DMS114 treated with DMSO at 0.1 percent for 48 hours (cell line): Measurements from ENCODE around the gene LSM7.

Experiments used
- DNase-seq: peaks from one replicate; lab custom pipeline; 2025; ENCODE audit not compliant: unreplicated experiment; lab: John Stamatoyannopoulos, UW

The LSM7 gene

GRCh38 chr19:2305452-2306280 is 22.7 kb downstream of the LSM7 start:
- no peak for DNase-seq

DNA sequence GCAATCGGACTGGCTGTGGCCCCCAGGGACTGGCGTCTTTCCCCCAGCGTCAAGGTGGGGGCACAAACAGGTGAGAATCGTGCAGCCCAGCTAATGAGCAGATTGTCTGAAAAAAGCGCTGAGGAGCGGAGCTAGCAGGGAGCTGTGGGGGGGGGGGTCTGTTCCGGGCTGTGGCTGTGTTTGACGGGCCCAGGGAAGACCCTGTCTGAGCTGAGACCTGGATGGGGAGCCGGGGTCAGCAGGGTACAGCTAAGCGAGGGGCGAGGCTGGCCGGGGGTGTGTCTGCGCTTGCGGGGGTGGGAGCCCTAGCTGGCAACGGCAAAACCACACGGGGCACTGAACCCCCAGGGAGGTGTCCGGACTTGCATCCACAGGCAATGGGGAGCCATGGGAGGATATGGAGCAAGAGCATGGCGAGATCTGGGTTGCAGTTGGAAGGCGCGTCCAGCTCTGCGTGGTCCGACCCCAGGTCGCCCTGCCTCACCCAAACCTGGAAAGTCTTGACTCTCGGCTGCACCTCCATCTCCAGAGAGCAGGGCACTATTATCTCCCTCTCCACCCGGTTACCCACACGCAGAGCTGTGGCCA is 25.1 kb downstream of the LSM7 start:
- no peak for DNase-seq

DNA sequence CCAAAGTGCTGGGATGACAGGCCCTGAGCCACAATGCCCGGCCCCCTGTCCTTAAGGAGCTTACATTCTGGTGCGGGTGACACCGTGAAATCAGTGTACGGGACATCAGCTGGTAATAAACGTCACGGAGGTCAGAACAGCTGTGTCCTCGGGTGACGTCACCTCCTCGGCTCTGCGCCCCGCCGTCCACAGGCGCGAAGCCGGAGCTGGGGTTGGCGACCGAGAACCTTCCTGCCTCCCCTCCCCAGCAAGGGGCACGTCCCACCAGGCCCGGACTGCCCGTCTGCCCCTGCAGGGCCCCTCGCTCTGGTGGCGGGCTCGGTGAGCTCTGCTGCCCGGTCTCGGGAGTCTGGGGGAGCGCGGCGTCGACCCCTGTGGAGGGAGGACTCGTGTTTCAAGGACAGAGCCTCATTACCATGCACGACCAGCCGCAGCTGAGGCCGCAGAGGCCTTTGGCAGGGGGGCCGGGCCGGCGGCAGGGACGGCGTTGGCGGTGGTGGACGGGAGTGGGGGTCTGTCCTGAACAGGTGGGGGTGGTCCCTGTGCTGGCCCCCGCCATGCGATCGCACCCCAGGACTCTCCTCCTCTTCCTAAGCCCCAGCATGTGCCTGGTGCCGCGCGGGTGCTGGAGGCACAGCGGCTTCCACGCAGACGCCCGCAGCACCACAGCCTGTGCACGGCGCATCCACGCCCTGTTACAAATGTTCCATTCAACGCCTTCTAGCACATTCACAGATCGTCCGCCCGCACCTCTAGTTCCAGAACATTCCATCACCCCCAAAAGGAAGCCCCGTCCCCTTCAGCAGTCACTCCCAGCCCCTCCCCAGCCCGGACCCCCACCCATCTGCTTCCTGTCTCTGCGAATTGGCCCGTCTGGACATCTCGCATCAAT is 25.8 kb downstream of the LSM7 start:
- DNase-seq = no peak

- no peak for DNase-seq
These were observed 27.9 kb downstream of the LSM7 start for GRCh38 chr19:2300533-2300932.

DNA sequence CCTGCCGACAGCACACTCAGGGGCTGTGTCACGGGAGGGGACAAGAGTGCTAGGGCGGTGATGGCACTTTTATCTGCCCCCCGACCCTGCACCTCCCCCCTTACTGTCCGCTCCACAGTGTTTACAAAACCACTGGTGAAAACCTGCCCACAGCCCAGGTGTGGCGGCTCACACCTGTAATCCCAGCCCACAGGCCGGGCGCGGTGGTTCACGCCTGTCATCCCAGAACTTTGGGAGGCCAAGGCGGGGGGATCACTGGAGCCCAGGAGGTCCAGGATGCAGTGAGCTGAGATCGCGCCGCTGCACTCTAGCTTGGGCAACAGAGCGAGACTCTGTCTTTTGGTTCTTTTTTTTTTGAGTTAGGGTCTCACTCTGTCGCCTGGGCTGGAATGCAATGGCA is 32.2 kb downstream of the LSM7 start:
- no peak for DNase-seq

- no peak for DNase-seq
These were observed 33.6 kb downstream of the LSM7 start for GRCh38 chr19:2294687-2295335.

DNA sequence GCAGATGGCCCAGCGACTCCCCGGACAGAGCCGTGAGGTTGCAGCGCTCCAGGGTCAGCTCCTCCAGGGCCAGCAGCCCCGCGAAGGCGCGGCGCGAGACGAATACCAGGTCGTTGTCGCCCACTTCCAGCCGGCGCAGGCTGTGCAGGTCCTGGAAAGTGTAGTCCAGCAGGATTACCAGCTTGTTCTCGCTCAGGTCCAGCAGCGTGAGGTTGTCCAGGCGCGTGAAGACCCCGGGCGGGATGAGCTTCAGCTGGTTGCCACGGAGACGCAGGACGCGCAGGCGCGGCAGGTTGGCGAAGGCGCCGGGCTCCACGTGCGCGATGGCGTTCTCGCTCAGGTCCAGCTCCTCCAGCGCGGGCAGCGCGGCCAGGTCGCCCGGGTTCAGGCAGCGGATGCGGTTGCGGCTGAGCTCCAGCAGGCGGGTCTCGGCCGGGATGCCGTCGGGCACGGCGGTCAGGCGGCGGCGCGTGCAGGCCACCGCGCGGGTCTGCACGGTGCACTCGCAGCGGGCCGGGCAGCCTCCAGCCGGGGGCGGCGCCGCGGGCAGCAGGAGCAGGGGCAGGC is 37.1 kb downstream of the LSM7 start:
- no peak for DNase-seq

GRCh38 chr19:2290441-2291184 is 37.8 kb downstream of the LSM7 start:
- DNase-seq = no peak

DNA sequence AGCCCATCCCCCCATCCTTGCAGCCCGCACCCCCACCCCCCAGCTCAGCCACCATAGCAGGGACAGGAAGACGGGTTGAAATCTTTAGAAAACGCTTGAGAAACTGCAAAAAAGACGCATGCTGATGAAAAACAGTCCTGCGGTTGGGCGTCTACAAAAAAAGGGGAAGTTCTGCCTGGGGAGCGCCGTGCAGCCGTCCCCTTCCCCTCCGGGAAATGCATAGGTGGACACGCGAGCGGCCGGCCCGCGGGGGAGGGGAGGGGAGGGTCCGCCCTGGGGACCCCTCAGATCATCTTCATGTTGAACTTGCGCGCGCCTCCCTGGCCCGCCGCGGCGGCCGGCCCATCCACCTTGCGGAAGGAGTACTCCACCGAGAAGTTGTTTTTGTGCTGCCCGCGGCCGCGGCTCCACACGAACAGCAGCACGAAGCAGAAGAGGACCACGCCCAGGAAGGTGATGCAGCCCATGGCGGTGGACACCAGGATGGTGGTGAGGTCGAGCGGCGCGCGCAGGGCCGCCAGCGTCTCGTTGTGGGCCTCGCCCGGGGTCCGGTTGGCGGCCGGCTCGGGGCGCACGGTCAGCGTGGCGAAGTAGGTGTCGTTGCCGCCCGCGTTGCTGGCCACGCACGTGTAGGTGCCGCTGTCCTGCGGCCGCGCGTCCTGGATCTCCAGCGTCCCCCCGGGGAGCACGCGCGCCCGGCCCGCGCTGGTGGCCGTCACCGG is 38.5 kb downstream of the LSM7 start:
- DNase-seq = no peak

DNA sequence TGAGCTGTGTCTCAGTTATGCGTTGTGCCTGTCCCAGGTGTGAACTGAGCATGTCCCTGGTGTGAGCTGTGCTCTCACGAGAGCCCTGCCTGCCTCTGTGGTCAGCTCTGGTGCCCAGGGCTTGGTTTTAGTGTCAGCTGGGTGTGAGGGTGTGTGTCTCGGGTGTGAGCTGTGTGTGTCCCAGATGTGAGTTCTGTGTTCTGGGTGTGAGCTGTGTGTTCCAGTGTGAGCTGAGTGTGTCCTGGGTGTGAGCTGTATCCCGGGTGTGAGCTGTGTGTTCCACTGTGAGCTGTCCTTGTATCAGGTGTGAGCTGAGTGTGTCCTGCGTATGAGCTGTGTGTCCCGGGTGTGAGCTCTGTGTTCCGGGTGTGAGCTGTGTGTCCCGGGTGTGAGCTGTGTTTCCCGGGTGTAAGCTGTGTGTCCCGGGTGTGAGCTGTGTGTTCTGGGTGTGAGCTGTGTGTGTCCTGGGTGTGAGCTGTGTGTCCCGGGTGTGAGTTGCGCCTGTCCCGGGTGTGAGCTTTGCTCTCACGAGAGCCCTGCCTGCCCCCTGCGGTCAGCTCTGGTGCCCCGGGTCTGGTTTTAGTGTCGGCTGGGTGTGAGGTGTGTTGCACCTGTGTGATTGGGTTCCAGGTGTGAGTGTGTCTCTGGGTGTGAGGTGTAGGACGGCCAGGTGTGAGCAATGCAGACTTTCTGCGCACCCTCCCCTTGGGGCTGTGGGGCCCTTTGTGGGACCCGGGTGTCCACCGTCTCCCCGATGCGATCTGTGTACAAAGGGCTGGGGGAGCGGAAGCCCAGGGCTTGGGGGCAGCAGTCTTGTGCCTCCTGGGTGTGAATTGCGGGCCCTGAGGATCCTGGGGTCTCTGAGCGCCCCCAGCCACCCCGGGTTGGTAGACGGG is 39.3 kb downstream of the LSM7 start:
- DNase-seq = no peak

DNA sequence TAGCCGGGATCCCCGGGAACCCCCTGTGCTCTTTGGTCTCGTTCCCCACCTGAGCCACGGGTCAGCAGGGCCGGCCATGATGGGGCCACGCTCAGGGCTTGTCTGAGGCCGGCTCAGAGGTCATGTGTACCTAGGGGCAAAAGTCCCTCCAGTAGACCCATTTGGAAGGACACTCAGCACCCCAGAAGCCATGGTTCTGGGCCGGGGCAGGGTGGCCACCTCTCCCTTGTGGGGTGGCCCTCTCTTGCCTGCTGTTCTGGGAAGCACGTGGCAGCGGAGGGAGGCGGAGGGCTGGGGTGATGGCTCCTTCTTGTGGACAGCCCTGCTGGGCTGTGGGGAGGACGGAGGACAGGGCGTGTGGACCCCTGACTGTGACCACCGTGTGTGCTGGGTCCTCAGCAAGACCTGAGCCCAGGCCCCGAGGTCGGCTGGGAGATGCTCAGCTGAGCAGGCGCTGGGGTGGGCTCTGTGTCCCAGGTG is 40.0 kb downstream of the LSM7 start:
- DNase-seq = peak; percentile 22

GRCh38 chr19:2287585-2288337 is 40.6 kb downstream of the LSM7 start:
- no peak for DNase-seq

DNA sequence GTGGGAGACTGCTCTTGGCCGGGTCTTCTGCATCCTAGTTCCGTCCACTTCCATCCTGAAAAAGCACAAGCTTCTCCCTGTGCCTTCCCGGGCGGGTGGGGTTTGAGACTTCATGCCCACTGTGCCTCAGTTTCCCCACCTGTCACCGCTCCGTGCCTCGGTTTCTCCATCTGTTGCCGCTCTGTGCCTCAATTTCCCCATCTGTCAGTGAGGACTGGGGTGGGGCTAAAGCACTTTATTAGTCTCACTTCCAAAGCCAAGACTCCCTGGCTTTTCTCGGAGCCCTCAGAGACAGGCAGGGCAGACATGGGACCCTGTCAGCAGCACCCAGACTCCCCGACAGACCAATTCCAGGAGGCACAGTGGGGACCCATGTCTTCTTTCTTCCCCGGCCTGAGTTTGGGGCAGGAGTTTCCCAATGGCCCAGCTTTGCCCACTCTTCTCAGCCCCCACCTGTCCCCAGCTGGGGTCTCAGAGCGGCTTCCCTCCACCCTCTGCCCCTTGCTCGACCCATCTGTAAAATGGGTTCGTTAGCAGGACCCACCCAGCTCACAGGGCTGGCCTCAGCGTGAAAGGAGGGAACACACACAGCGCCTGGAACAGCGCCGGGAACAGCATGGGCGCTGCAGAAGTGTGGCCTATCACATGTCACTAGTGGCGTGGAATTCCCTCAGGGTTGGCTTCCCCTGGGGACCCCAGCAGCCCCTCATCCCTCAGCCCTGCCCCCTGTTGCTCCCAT is 41.8 kb downstream of the LSM7 start:
- DNase-seq = no peak

GRCh38 chr19:2283835-2284507 is 44.4 kb downstream of the LSM7 start:
- DNase-seq = no peak

GRCh38 chr19:2282862-2283237 is 45.5 kb downstream of the LSM7 start:
- DNase-seq = no peak

DNA sequence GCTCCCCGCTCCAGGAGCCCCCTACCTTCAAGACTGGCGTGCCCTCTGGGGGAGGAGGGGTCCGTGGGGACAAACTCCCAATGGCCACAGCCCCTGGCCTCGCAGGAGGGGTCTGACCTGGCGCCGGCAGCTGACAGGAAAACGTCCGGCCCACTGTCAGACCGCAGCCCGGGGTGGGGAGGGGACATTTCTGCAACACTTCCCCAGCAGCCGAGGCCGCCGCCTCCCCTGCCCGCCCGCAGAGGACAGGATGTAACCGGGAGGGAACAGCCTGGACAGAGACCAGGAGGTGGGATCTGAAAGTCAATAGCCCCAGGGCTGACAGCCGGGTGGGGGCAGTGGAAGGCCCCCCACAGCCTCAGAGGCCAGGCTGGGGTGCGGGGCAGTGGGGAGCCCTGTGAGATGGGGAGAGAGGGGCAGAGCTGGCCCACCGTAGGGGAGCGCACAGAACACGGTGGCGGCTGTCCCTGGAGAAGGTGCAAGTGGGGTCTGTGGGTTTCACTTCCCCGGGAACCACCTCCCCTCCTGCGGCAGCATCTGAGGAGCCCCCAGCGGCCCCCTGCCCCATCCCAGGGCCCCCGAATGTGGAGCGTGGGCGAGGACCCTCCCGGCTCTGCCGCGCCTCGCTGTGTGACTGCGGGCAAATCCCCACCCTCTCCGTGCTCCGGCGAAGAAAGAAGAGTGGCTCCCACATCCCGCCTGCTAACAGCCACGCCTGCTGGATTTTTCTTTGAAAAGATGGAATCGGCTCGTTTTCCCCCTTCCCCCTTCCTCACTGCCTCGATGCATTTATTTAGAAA is 46.1 kb downstream of the LSM7 start, which contains the start of gene PEAK3:
Gene PEAK3 (minus strand): TSS at position 114 of the 800 bp plus-strand sequence. CDS start 1,244 bp downstream, outside the sequence.
- DNase-seq = no peak
